Mesendoderm (in vitro differentiated cells): ENCODE measurements around the gene PSAP.

Experiments used
- DNase-seq: peaks from one replicate; pipeline ENCODE4 v3.0.0; 2013
- H2AK5ac ChIP-seq: 2 replicates; pipeline ENCODE4 v1.6.1; 2013; ENCODE audit warnings: low read length, inconsistent platforms
- H2BK120ac ChIP-seq: 2 replicates; pipeline ENCODE4 v1.6.1; 2013; ENCODE audit warnings: low read depth, mild to moderate bottlenecking, low read length, moderate library complexity, mixed read lengths
- H2BK15ac ChIP-seq: replicated peaks from 2 replicates; pipeline ENCODE4 v1.6.1; 2013; ENCODE audit warnings: low read depth, mild to moderate bottlenecking, moderate library complexity
- H2BK5ac ChIP-seq: 2 replicates; pipeline ENCODE4 v1.6.1; 2013; ENCODE audit warnings: low read length, inconsistent platforms
- H3K18ac ChIP-seq: 2 replicates; pipeline ENCODE4 v1.6.1; 2013; ENCODE audit warnings: mild to moderate bottlenecking, low read length, mixed read lengths
- H3K23ac ChIP-seq: one replicate; pipeline ENCODE4 v1.6.1; 2013; ENCODE audit warnings: low read length
- H3K27ac ChIP-seq: 2 replicates; pipeline ENCODE4 v1.5.1; 2013; ENCODE audit warnings: low read depth, mild to moderate bottlenecking, inconsistent platforms, low read length, moderate library complexity
- H3K27me3 ChIP-seq: 2 replicates; pipeline ENCODE4 v1.6.1; 2013; ENCODE audit warnings: low read length, control low read depth, mild to moderate bottlenecking, inconsistent platforms; ENCODE audit not compliant: insufficient read depth, poor library complexity
- H3K36me3 ChIP-seq: 2 replicates; pipeline ENCODE4 v1.6.1; 2013; ENCODE audit warnings: low read length, inconsistent platforms; ENCODE audit not compliant: control insufficient read depth, insufficient read depth
- H3K4ac ChIP-seq: one replicate; pipeline ENCODE4 v1.6.1; 2013; ENCODE audit warnings: low read depth, mild to moderate bottlenecking, low read length, moderate library complexity
- H3K4me1 ChIP-seq: 2 replicates; pipeline ENCODE4 v1.6.1; 2013; ENCODE audit warnings: low read depth, low read length, inconsistent platforms; ENCODE audit not compliant: control insufficient read depth
- H3K4me2 ChIP-seq: 2 replicates; pipeline ENCODE4 v1.6.1; 2013; ENCODE audit warnings: low read length
- H3K4me3 ChIP-seq: 2 replicates; pipeline ENCODE4 v1.5.1; 2013; ENCODE audit warnings: mild to moderate bottlenecking, low read length
- H3K56ac ChIP-seq: one replicate; pipeline ENCODE4 v1.6.1; 2013; ENCODE audit warnings: low read length
- H3K79me1 ChIP-seq: 2 replicates; pipeline ENCODE4 v1.6.1; 2013; ENCODE audit warnings: low read length, inconsistent platforms
- H3K79me2 ChIP-seq: 2 replicates; pipeline ENCODE4 v1.6.1; 2013; ENCODE audit warnings: mild to moderate bottlenecking, low read length; ENCODE audit not compliant: control insufficient read depth, insufficient read depth
- H3K9ac ChIP-seq: 2 replicates; pipeline ENCODE4 v1.6.1; 2013; ENCODE audit warnings: low read length, inconsistent platforms
- H4K5ac ChIP-seq: one replicate; pipeline ENCODE4 v1.6.1; 2013; ENCODE audit warnings: low read length
- H4K8ac ChIP-seq: one replicate; pipeline ENCODE4 v1.6.1; 2013; ENCODE audit warnings: low read depth, mild to moderate bottlenecking, control low read depth, low read length, moderate library complexity
- WGBS: extraction: QIAGEN DNeasy Blood & Tissue Kit; methylation state at CpG from one replicate; pipeline ENCODE4 v1.1.7; 2013; ENCODE audit warnings: low lambda C conversion rate, missing lambda C conversion rate; ENCODE audit not compliant: insufficient coverage; ENCODE audit errors: extremely low coverage; 5-methylcytosine and 5-hydroxymethylcytosine counted together

The PSAP gene

GRCh38 chr10:71809628-71810027 is 41.4 kb downstream of the PSAP start:
- Histone ChIP-seq H3K4me3 (no peak overlapping the region), H4K5ac (no peak overlapping the region), H3K18ac (no peak overlapping the region), H3K4me2 (no peak overlapping the region), H3K56ac (no peak overlapping the region), H3K36me3 (no peaks in the 10 kb centered on the region), H2AK5ac (no peak overlapping the region), H3K4me1 (no peaks in the 10 kb centered on the region), H2BK5ac (no peak overlapping the region), H3K4ac (no peak overlapping the region), H2BK120ac (no peak overlapping the region), H4K8ac (no peak overlapping the region), H3K27ac (no peak overlapping the region), H3K79me1 (no peaks in the 10 kb centered on the region), H3K79me2 (no peaks in the 10 kb centered on the region), H3K27me3 (no peaks in the 10 kb centered on the region), H3K23ac (no peak overlapping the region), H2BK15ac (no peak overlapping the region), H3K9ac (no peak overlapping the region)
- WGBS = no CpG with 5 or more reads among the region's 25 CpGs
- DNase-seq = no peak

GRCh38 chr10:71807557-71808510 is 43.2 kb downstream of the PSAP start:
- Histone ChIP-seq H3K9ac (no peak overlapping the region), H3K79me2 (no peaks in the 10 kb centered on the region), H3K4ac (no peak overlapping the region), H3K56ac (no peak overlapping the region), H3K36me3 (no peaks in the 10 kb centered on the region), H2BK5ac (no peak overlapping the region), H4K8ac (no peak overlapping the region), H3K27ac (no peak overlapping the region), H3K79me1 (no peaks in the 10 kb centered on the region), H3K4me3 (no peak overlapping the region), H2BK120ac (no peak overlapping the region), H3K27me3 (no peaks in the 10 kb centered on the region), H4K5ac (no peak overlapping the region), H3K4me1 (no peaks in the 10 kb centered on the region), H3K4me2 (no peak overlapping the region), H3K18ac (no peak overlapping the region), H3K23ac (no peak overlapping the region), H2AK5ac (no peak overlapping the region), H2BK15ac (no peak overlapping the region)
- DNase-seq = no peak
- WGBS = no CpG with 5 or more reads among the region's 21 CpGs

DNA sequence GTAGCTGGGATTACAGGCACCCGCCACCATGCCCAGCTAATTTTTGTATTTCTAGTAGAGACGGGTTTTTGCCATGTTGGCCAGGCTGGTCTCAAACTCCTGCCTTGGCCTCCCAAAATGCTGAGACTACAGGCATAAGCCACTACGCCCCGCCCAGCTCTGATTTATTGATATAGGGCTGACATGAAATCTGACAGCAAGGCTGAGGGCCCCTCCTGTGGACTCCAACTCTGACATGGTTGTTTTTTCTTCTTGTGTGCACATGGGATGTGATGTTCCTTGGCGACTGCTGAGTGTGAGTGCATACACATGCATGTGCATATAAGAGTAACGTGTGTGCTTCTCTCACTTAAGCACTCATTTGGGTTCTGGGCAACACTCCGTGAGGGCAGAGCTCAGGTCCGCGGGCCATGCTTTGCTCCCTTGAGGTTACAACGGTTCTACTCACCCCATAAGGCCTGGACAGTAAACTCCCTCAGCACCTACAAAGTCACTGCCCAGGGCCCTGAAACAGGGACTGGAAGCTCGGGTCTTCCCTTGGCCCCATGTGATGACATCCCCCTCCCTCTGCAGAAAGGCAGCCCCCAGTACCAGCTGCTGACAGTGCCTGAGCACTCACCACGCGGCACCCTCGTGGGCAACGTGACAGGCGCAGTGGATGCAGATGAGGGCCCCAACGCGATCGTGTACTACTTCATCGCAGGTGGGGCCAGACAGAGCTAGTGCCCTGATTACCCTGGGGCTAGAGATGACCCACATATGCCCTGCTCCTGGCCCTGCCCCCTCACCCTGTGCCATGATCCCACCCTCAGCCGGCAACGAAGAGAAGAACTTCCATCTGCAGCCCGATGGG is 44.1 kb downstream of the PSAP start:
- Histone ChIP-seq H3K79me1 (no peaks in the 10 kb centered on the region), H3K56ac (no peak overlapping the region), H2BK15ac (no peak overlapping the region), H3K4me2 (no peak overlapping the region), H3K4me1 (no peaks in the 10 kb centered on the region), H4K5ac (no peak overlapping the region), H3K79me2 (no peaks in the 10 kb centered on the region), H3K9ac (no peak overlapping the region), H3K18ac (no peak overlapping the region), H3K36me3 (no peaks in the 10 kb centered on the region), H2BK120ac (no peak overlapping the region), H3K4me3 (no peak overlapping the region), H3K23ac (no peak overlapping the region), H4K8ac (no peak overlapping the region), H2AK5ac (no peak overlapping the region), H3K27ac (no peak overlapping the region), H2BK5ac (no peak overlapping the region), H3K27me3 (no peaks in the 10 kb centered on the region), H3K4ac (no peak overlapping the region)
- no peak for DNase-seq
- no CpG with 5 or more reads among the region's 23 CpGs for WGBS

DNA sequence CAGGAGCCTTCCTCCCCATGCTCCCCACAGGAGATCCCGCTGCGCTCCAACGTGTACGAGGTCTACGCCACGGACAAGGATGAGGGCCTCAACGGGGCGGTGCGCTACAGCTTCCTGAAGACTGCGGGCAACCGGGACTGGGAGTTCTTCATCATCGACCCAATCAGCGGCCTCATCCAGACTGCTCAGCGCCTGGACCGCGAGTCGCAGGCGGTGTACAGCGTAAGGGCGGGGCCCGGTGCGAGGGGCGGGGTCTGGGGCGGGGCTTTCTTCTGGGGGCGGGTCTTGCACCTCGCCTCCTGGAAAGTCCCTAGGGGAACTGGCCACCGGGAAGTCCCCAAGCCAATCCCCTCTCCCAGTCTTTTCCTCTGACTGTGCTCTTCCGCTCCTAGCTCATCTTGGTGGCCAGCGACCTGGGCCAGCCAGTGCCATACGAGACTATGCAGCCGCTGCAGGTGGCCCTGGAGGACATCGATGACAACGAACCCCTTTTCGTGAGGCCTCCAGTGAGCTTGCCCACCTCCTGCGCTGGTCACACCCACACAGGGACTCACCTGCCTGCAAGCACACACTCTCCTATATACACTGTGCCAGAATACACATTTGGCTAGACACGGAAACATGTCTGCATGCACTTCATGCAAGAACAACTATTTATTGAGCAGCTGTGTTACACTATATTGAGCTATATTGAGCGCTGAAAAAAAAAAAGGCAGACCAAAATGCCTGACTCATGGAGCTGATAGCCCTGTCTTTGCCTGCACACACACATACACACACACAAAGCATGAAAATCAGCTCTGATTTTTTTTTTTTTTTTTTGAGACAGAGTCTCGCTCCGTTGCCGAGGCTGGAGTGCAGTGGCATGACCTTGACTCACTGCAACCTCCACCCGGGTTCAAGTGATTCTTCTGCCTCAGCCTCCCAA is 45.0 kb downstream of the PSAP start:
- no peak overlapping the region for H2BK5ac ChIP-seq
- H2BK15ac ChIP-seq = no peak overlapping the region
- no peak overlapping the region for H2AK5ac ChIP-seq
- H3K27me3 ChIP-seq = no peaks in the 10 kb centered on the region
- H3K56ac ChIP-seq = no peak overlapping the region
- H3K23ac ChIP-seq = no peak overlapping the region
- H3K79me2 ChIP-seq = no peaks in the 10 kb centered on the region
- no peak overlapping the region for H3K4me2 ChIP-seq
- H3K9ac ChIP-seq = no peak overlapping the region
- H2BK120ac ChIP-seq = no peak overlapping the region
- no peaks in the 10 kb centered on the region for H3K79me1 ChIP-seq
- H3K4me1 ChIP-seq = no peaks in the 10 kb centered on the region
- no peak overlapping the region for H4K5ac ChIP-seq
- H3K27ac ChIP-seq = no peak overlapping the region
- H3K18ac ChIP-seq = no peak overlapping the region
- H3K36me3 ChIP-seq = no peaks in the 10 kb centered on the region
- no peak overlapping the region for H3K4ac ChIP-seq
- WGBS = no CpG with 5 or more reads among the region's 41 CpGs
- H4K8ac ChIP-seq = no peak overlapping the region
- no peak overlapping the region for H3K4me3 ChIP-seq
- DNase-seq = peak; percentile 57

GRCh38 chr10:71804077-71804476 is 47.0 kb downstream of the PSAP start:
- Histone ChIP-seq H4K8ac (no peak overlapping the region), H3K4me2 (no peak overlapping the region), H2BK5ac (no peak overlapping the region), H3K9ac (no peak overlapping the region), H3K27ac (no peak overlapping the region), H2BK15ac (no peak overlapping the region), H3K4me3 (no peak overlapping the region), H4K5ac (no peak overlapping the region), H3K27me3 (no peaks in the 10 kb centered on the region), H3K56ac (no peak overlapping the region), H3K18ac (no peak overlapping the region), H2BK120ac (no peak overlapping the region), H3K36me3 (no peaks in the 10 kb centered on the region), H3K79me1 (no peaks in the 10 kb centered on the region), H2AK5ac (no peak overlapping the region), H3K4ac (no peak overlapping the region), H3K4me1 (no peaks in the 10 kb centered on the region), H3K23ac (no peak overlapping the region), H3K79me2 (no peaks in the 10 kb centered on the region)
- no CpG with 5 or more reads among the region's 4 CpGs for WGBS
- DNase-seq = no peak
